ENCODE data around the gene MAL. TPM values are rescaled to one million over a fixed set of nuclear protein-coding genes. Genes with fewer than 3 reads are reported as not detected.

Gene MAL
- total RNA-seq, 1 donor from 2014 or later, result 0.28 TPM

GRCh38 chr2:95060446-95061118 is 35.1 kb downstream of the MAL start:
- ATAC-seq (no peak), DNase-seq (ENCODE audit: low spot score) (no peak)

- no peak for DNase-seq (ENCODE audit: low spot score)
- no peak for ATAC-seq
Measured at GRCh38 chr2:95061119-95061512, 35.6 kb downstream of the MAL start.

- ATAC-seq (no peak), DNase-seq (ENCODE audit: low spot score) (no peak)
Measured at GRCh38 chr2:95061601-95062183, 36.2 kb downstream of the MAL start.

GRCh38 chr2:95062242-95063085 is 37.0 kb downstream of the MAL start:
- no peak for ATAC-seq
- peak; percentile 10 for DNase-seq (ENCODE audit: low spot score)

- no peak for ATAC-seq
- DNase-seq (ENCODE audit: low spot score), result peak; percentile 29
Measured at GRCh38 chr2:95063086-95063958, 37.8 kb downstream of the MAL start.

GRCh38 chr2:95068256-95068655 is 42.7 kb downstream of the MAL start:
- DNase-seq (ENCODE audit: low spot score) (peak; percentile 14), ATAC-seq (no peak)

GRCh38 chr2:95069465-95069864 is 44.0 kb downstream of the MAL start:
- DNase-seq (ENCODE audit: low spot score) (no peak), ATAC-seq (no peak)

GRCh38 chr2:95071856-95072255 is 46.3 kb downstream of the MAL start:
- DNase-seq (ENCODE audit: low spot score), result no peak
- no peak for ATAC-seq

GRCh38 chr2:95072424-95072823 is 46.9 kb downstream of the MAL start:
- ATAC-seq, result no peak
- no peak for DNase-seq (ENCODE audit: low spot score)

GRCh38 chr2:95073856-95074662 is 48.6 kb downstream of the MAL start:
- DNase-seq (ENCODE audit: low spot score) (no peak), ATAC-seq (no peak)

GRCh38 chr2:95074663-95075439 is 49.3 kb downstream of the MAL start:
- DNase-seq (ENCODE audit: low spot score), result no peak
- no peak for ATAC-seq

GRCh38 chr2:95075440-95076132 is 50.1 kb downstream of the MAL start:
- ATAC-seq (no peak), DNase-seq (ENCODE audit: low spot score) (no peak)

- peak; percentile 97 for ATAC-seq
- DNase-seq (ENCODE audit: low spot score), result peak; percentile 80
Measured at GRCh38 chr2:95076705-95077529, 51.4 kb downstream of the MAL start.

GRCh38 chr2:95077530-95077825 is 52.0 kb downstream of the MAL start:
- ATAC-seq (peak; percentile 7), DNase-seq (ENCODE audit: low spot score) (no peak)

- ATAC-seq (no peak), DNase-seq (ENCODE audit: low spot score) (no peak)
Measured at GRCh38 chr2:95077861-95078603, 52.5 kb downstream of the MAL start.

- DNase-seq (ENCODE audit: low spot score), result no peak
- no peak for ATAC-seq
Measured at GRCh38 chr2:95079199-95079683, 53.7 kb downstream of the MAL start.

GRCh38 chr2:95082477-95082876 is 57.0 kb downstream of the MAL start:
- ATAC-seq (no peak), DNase-seq (ENCODE audit: low spot score) (no peak)

All from left lobe of liver (tissue), 2 donors.